Tibial artery (tissue), 4 donors: ENCODE measurements around the gene COL8A2.
A peak's percentile ranks its signal among the peaks of the same experiment; 100 is the strongest.

Experiments
- DNase-seq, 2 donors: peaks; one replicate each; pipeline ENCODE4 v3.0.0-alpha.2; 2019
- H3K27ac ChIP-seq, 2 donors: fragments of 200-600 bp; sonication (generic) in 1 of 2; 1 replicate in 1 of 2; 2 replicates in 1 of 2; pipeline ENCODE4 v1.5.1; 2018 to 2019; ENCODE audit warnings: mild to moderate bottlenecking in 1 of 2
- H3K27me3 ChIP-seq, 2 donors: fragments of 200-600 bp; sonication (generic) in 1 of 2; one replicate each; pipeline versions ENCODE4 v1.5.1 to v1.6.0; 2016 to 2019
- H3K36me3 ChIP-seq, 3 donors: fragments of 200-600 bp; sonication (generic) in 2 of 3; one replicate each; pipeline ENCODE4 v1.5.1; 2016 to 2019; ENCODE audit warnings: mild to moderate bottlenecking in 2 of 3
- H3K4me1 ChIP-seq, 4 donors: fragments of 200-600 bp; sonication (generic) in 2 of 4; 1 replicate in 3 of 4; 2 replicates in 1 of 4; pipeline ENCODE4 v1.5.1; 2016 to 2019
- H3K4me3 ChIP-seq, 2 donors: fragments of 200-600 bp; sonication (generic) in 1 of 2; 1 replicate in 1 of 2; 2 replicates in 1 of 2; pipeline ENCODE4 v1.5.1; 2018 to 2019; ENCODE audit warnings: mild to moderate bottlenecking in 2 of 2
- H3K9me3 ChIP-seq, 3 donors: fragments of 200-600 bp; sonication (generic) in 1 of 3; one replicate each; pipeline ENCODE4 v1.5.1; 2016 to 2019
- CTCF ChIP-seq, 2 experiments: fragments of 200-600 bp in 1 of 2; fragments of 450-650 bp in 1 of 2; IDR thresholded peaks; one replicate each; pipeline ENCODE4 v1.5.1; 2017 to 2019; ENCODE audit warnings: antibody characterized with exemption in 2 of 2, mild to moderate bottlenecking in 1 of 2, moderate library complexity in 1 of 2
- intact Hi-C: fragments of 100-400 bp; cut with DNase I; formaldehyde crosslinking; loops from one replicate; pipeline ENCODE4 v1.15.0; 2023; ENCODE audit warnings: low total_unique reads

COL8A2 gene

GRCh38 chr1:36151134-36151844, 26.3 kb upstream of the COL8A2 start:
- no peak overlapping the region for H3K4me3 ChIP-seq
- H3K36me3 ChIP-seq, result peaks cover 0 to 5% (median 3%) of the 10 kb centered on the region in 3 donors
- TF ChIP-seq CTCF (IDR thresholded peaks at IDR 0.05), result no peak
- H3K27me3 ChIP-seq, result no peaks in the 10 kb centered on the region
- no peak for DNase-seq
- intact Hi-C loops, result loop anchor here (5.0 kb wide), 1 partner anchor 36 kb away; no protein-coding TSS in a partner anchor
- H3K4me1 ChIP-seq, result peaks cover 0 to 72% (median 43%) of the 10 kb centered on the region in 4 donors
- no peaks in the 10 kb centered on the region for H3K9me3 ChIP-seq
- H3K27ac ChIP-seq, result peak overlapping the region; percentile 89 to 100

- intact Hi-C loops, result loop anchor here (5.0 kb wide), 1 partner anchor 37 kb away; no protein-coding TSS in a partner anchor
- H3K4me3 ChIP-seq, result peak overlapping the region; percentile 84 to 93
- TF ChIP-seq CTCF (IDR thresholded peaks at IDR 0.05), result peak in 1 of 2 experiments; percentile 1
- H3K36me3 ChIP-seq, result peaks cover 0 to 5% (median 3%) of the 10 kb centered on the region in 3 donors
- H3K9me3 ChIP-seq, result no peaks in the 10 kb centered on the region
- H3K27ac ChIP-seq, result peak overlapping the region; percentile 89 to 100
- peaks cover 0 to 72% (median 42%) of the 10 kb centered on the region in 4 donors for H3K4me1 ChIP-seq
- H3K27me3 ChIP-seq, result no peaks in the 10 kb centered on the region
- peak; percentile 96 to 98 for DNase-seq
Observed at GRCh38 chr1:36150296-36151133, 25.5 kb upstream of the COL8A2 start.

- Histone ChIP-seq H3K4me1 (peaks cover 0 to 67% (median 39%) of the 10 kb centered on the region in 4 donors), H3K36me3 (peaks cover 0 to 5% (median 3%) of the 10 kb centered on the region in 3 donors), H3K27ac (peak overlapping the region; percentile 89 to 100), H3K9me3 (no peaks in the 10 kb centered on the region), H3K4me3 (peak overlapping the region; percentile 84 to 93), H3K27me3 (no peaks in the 10 kb centered on the region)
- intact Hi-C loops, result loop anchor here (2.0 to 5.0 kb wide), 2 partner anchors 37 to 75 kb away; partner anchors contain the start of gene THRAP3
- no peak for TF ChIP-seq CTCF (IDR thresholded peaks at IDR 0.05)
- peak in 1 of 2 donors; percentile 81 for DNase-seq
Observed at GRCh38 chr1:36149973-36150295, 24.9 kb upstream of the COL8A2 start.

GRCh38 chr1:36149237-36149972, 24.4 kb upstream of the COL8A2 start, which contains the start of gene TRAPPC3:
Gene TRAPPC3, minus strand, starts transcription at chr1:36149486. Its CDS starts 108 bp downstream, at chr1:36149378.
- peak; percentile 100 for DNase-seq
- peak; percentile 88 to 98 for TF ChIP-seq CTCF (IDR thresholded peaks at IDR 0.05)
- Histone ChIP-seq H3K9me3 (no peaks in the 10 kb centered on the region), H3K4me1 (peaks cover 0 to 61% (median 34%) of the 10 kb centered on the region in 4 donors), H3K27me3 (no peaks in the 10 kb centered on the region), H3K36me3 (peaks cover 0 to 5% (median 3%) of the 10 kb centered on the region in 3 donors), H3K4me3 (peak within 1 kb of the TSS; percentile 84 to 93), H3K27ac (peak within 1 kb of the TSS; percentile 89 to 100)
- intact Hi-C loops, result loop anchor here (2.0 kb wide), 1 partner anchor 75 kb away; the partner anchor contains the start of gene THRAP3

GRCh38 chr1:36148821-36149236, 23.8 kb upstream of the COL8A2 start:
- H3K4me3 ChIP-seq, result peak overlapping the region; percentile 84 to 93
- H3K4me1 ChIP-seq, result peaks cover 0 to 59% (median 34%) of the 10 kb centered on the region in 4 donors
- peaks cover 0 to 5% (median 3%) of the 10 kb centered on the region in 3 donors for H3K36me3 ChIP-seq
- H3K27me3 ChIP-seq, result no peaks in the 10 kb centered on the region
- no peaks in the 10 kb centered on the region for H3K9me3 ChIP-seq
- TF ChIP-seq CTCF (IDR thresholded peaks at IDR 0.05), result no peak
- intact Hi-C loops, result loop anchor here (2.0 kb wide), 1 partner anchor 76 kb away; the partner anchor contains the start of gene THRAP3
- peak overlapping the region; percentile 89 to 100 for H3K27ac ChIP-seq
- no peak for DNase-seq
